Measurements from ENCODE around the gene EGFL8. TPM values are rescaled to one million over a fixed set of nuclear protein-coding genes. Genes with fewer than 3 reads are reported as not detected.

Gene EGFL8
- total and polyA plus RNA-seq, 3 experiments from 2014 or later = 8.3 to 9.5 TPM; not detected in 1

DNA sequence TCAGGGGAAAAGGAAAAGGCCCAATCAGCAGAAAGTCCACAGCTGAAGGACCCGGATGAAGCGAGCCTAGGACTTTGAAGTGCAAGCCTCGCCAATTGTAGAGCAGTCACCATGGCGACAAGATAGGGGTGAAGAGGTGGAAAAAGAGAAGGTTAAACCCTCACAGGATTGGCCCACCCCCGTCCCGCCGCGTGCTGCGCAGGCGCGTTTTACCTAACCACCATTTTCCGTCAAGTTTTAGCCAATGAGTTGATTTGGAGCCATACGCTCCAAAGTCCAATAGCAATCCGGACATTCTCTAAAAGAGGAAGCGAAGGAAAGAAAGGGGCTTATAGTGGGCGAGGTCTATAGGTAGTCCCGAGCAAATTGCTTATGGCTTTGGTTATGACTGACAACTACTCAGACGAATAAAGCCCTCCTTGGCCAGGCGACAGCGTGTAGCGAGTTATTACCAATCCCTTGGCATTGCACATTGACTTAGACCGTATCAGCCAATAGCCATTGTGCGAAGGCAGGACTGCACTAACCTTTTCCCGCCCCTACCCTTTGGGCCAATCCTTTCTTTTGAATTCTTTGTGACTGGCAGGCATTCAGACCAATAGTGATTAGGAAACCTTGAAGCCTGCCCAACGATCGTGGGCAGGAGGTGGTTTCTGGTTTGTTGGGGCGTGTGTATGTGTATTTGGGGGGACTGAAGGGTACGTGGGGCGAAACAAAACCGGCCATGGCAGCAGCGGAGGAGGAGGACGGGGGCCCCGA lies 13.6 kb downstream of the EGFL8 start, which contains the start of gene RNF5:
RNF5 (plus strand) TSS at position 618 of the 759 bp plus-strand sequence; CDS start at position 725, 107 bp downstream.
- no peaks in the 10 kb centered on the region for H3K27me3 ChIP-seq (ENCODE audit: insufficient read depth, low read length, poor library complexity, severe bottlenecking)
- no peaks in the 10 kb centered on the region for H3K36me3 ChIP-seq (ENCODE audit: insufficient read depth, low read length)
- H3K27me3 Mint-ChIP-seq = no peaks in the 10 kb centered on the region
- peaks cover 63% of the 10 kb centered on the region for H3K4me1 ChIP-seq (ENCODE audit: insufficient read depth, low read length)
- H3K4me3 Mint-ChIP-seq = peak within 1 kb of the TSS; percentile 82 to 99 (median 95)
- no peaks in the 10 kb centered on the region for H3K9me3 ChIP-seq (ENCODE audit: low read length)
- peak within 1 kb of the TSS; percentile 75 for H3K4me3 ChIP-seq (ENCODE audit: low read length)
- POLR2A ChIA-PET = interaction anchor here (0.9 to 4.4 kb wide), 5 partner anchors 12 to 315 kb away, joined by 3 to 20 read pairs (median 17); partner anchors contain the start of genes GPSM3, NEU1 and PBX2
- H3K36me3 Mint-ChIP-seq = peaks cover 4 to 44% (median 13%) of the 10 kb centered on the region in 3 donors
- CTCF ChIA-PET = interaction anchor here (0.8 to 2.5 kb wide), 5 partner anchors 12 to 1779 kb away, joined by 3 to 16 read pairs (median 4); partner anchors contain the start of genes GPSM3 and PBX2
- no peaks in the 10 kb centered on the region for H3K9me3 Mint-ChIP-seq
- peaks cover 61 to 79% (median 78%) of the 10 kb centered on the region in 3 donors for H3K4me1 Mint-ChIP-seq
- H3K27ac Mint-ChIP-seq = peak within 1 kb of the TSS; percentile 92 to 99 (median 98)
- peak within 1 kb of the TSS; percentile 93 for H3K27ac ChIP-seq (ENCODE audit: low read depth, low read length)
- peak; percentile 86 to 99 (median 97) for DNase-seq

DNA sequence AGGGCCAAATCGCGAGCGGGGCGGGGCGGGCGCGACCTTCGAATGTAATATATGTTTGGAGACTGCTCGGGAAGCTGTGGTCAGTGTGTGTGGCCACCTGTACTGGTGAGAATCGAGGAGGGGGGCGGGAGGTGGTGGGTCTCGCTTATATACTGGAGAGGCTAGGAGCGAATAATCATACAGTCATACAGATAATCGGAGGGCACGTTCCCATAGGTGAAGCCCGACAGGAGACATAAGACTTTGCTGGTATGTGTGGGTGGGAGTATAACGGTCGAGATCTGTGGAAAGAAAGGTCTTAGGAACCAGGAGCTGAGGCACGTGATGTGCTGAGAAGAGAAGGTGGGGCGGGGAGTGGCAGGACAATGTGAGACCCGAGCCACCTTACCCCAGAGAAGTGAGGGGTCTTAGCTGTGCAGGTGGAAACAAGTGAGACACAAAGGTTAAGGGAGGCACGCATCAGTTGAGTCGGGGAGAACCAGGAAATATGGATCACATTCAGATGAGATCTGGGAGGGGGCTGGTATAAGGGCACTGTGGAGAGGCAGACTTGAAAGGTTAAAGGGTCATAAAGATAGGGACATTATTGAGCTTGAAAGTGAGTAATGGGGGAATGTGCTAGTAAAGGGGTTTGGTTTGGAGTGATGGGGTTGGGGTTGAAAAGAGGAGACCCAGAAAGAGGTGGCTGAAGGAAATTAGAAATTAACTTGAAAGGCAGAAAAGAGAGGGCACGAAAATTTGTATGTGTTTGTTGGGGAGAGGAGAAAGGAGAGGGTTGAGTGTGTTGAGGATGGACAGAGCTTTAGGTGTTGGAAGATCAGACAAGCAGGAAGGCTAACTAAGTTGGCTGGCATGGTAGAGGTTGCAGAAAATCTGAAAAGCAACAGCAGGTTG lies 14.4 kb downstream of the EGFL8 start:
- Mint-ChIP-seq H3K4me3 (peak overlapping the region; percentile 82 to 99 (median 95)), H3K9me3 (no peaks in the 10 kb centered on the region), H3K4me1 (peaks cover 56 to 73% (median 71%) of the 10 kb centered on the region in 3 donors), H3K36me3 (peaks cover 4 to 52% (median 13%) of the 10 kb centered on the region in 3 donors), H3K27me3 (no peaks in the 10 kb centered on the region), H3K27ac (peak overlapping the region; percentile 92 to 99 (median 98))
- Histone ChIP-seq H3K9me3 (ENCODE audit: low read length) (no peaks in the 10 kb centered on the region), H3K4me3 (ENCODE audit: low read length) (peak overlapping the region; percentile 75), H3K36me3 (ENCODE audit: insufficient read depth, low read length) (peaks cover 8% of the 10 kb centered on the region), H3K27ac (ENCODE audit: low read depth, low read length) (peak overlapping the region; percentile 93), H3K27me3 (ENCODE audit: insufficient read depth, low read length, poor library complexity, severe bottlenecking) (no peaks in the 10 kb centered on the region), H3K4me1 (ENCODE audit: insufficient read depth, low read length) (peaks cover 56% of the 10 kb centered on the region)
- CTCF ChIA-PET = interaction anchor here (0.7 to 2.1 kb wide), 4 partner anchors 10 to 24 kb away, joined by 3 to 19 read pairs (median 4); partner anchors contain the start of gene GPSM3
- DNase-seq = no peak
- POLR2A ChIA-PET = interaction anchor here (2.4 to 4.4 kb wide), 3 partner anchors 11 to 17 kb away, joined by 17 to 20 read pairs (median 17); partner anchors contain the start of genes GPSM3 and PBX2

DNA sequence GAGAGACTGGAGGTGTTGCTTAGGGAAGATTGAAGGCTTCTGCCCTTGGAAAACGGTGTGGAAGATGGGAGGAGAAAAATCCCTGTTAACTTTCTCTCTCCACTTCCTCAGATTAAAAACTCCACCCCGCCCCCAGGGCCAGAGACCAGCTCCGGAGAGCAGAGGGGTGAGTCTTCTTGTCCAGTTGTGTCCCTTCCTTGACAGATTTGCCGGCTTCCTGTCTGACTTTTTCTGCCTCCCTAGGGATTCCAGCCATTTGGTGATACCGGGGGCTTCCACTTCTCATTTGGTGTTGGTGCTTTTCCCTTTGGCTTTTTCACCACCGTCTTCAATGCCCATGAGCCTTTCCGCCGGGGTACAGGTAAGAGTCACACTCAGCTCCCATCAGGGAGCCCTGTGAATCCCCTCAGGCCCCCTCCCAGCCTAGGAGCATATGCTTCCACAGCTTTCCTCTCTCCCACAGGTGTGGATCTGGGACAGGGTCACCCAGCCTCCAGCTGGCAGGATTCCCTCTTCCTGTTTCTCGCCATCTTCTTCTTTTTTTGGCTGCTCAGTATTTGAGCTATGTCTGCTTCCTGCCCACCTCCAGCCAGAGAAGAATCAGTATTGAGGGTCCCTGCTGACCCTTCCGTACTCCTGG lies 15.5 kb downstream of the EGFL8 start:
- Mint-ChIP-seq H3K36me3 (peaks cover 4 to 59% (median 13%) of the 10 kb centered on the region in 3 donors), H3K4me1 (peaks cover 47 to 66% (median 60%) of the 10 kb centered on the region in 3 donors), H3K27ac (peak overlapping the region in 6 of 8 donors; percentile 53 to 99 (median 97)), H3K9me3 (no peaks in the 10 kb centered on the region), H3K27me3 (no peaks in the 10 kb centered on the region), H3K4me3 (peak overlapping the region in 6 of 7 donors; percentile 35 to 99 (median 76))
- H3K27ac ChIP-seq (ENCODE audit: low read depth, low read length) = peak overlapping the region; percentile 93
- H3K36me3 ChIP-seq (ENCODE audit: insufficient read depth, low read length) = peaks cover 8% of the 10 kb centered on the region
- ChIA-PET POLR2A (interaction anchor here (1.4 to 4.4 kb wide), 3 partner anchors 10 to 16 kb away, joined by 4 to 20 read pairs (median 17); partner anchors contain the start of gene PBX2), CTCF (interaction anchor here (0.7 to 2.1 kb wide), 2 partner anchors 13 to 15 kb away, joined by 3 to 19 read pairs; partner anchors contain the start of gene GPSM3)
- no peak overlapping the region for H3K4me3 ChIP-seq (ENCODE audit: low read length)
- peaks cover 45% of the 10 kb centered on the region for H3K4me1 ChIP-seq (ENCODE audit: insufficient read depth, low read length)
- H3K9me3 ChIP-seq (ENCODE audit: low read length) = no peaks in the 10 kb centered on the region
- no peak for DNase-seq
- H3K27me3 ChIP-seq (ENCODE audit: insufficient read depth, low read length, poor library complexity, severe bottlenecking) = no peaks in the 10 kb centered on the region

DNA sequence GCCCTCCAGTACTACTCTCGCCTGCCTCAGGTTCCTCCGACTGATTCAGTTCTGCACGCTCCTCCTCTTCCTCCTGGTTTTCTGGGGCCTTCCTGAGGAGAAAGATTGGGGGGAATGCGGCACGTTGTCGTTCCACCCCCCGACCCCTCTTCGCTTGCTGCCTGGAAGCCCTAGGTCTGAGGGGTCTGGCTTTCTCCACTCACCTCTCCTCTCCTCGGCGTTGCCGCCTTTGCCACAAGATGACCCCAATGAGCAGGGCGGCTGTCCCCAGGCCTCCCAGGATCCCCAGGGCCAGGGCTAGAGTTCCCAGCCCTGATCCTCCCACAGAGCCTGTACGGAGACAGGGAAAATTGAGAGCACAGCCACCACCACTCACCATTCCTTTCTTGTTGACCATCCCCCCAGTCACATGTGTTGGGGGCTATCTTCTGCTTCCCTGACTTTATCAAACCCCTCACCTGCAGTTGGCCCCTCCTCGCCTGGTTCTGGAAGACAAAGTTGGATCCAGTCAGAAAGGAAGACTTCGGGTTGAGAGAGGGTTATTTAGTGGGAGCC lies 16.8 kb downstream of the EGFL8 start:
- Mint-ChIP-seq H3K27ac (peak overlapping the region in 4 of 8 donors; percentile 62 to 83 (median 78)), H3K9me3 (no peaks in the 10 kb centered on the region), H3K4me3 (peak overlapping the region in 1 of 7 donors; percentile 69), H3K36me3 (peaks cover 4 to 67% (median 19%) of the 10 kb centered on the region in 3 donors), H3K4me1 (peaks cover 45 to 64% (median 59%) of the 10 kb centered on the region in 3 donors), H3K27me3 (peaks cover 0 to 1% of the 10 kb centered on the region in 2 donors)
- no peaks in the 10 kb centered on the region for H3K9me3 ChIP-seq (ENCODE audit: low read length)
- ChIA-PET POLR2A (interaction anchor here (1.4 kb wide), 1 partner anchor 14 kb away, joined by 4 read pairs; no protein-coding TSS in a partner anchor), CTCF (interaction anchor here (1.4 kb wide), 1 partner anchor 13 kb away, joined by 3 read pairs; no protein-coding TSS in a partner anchor)
- peaks cover 12% of the 10 kb centered on the region for H3K36me3 ChIP-seq (ENCODE audit: insufficient read depth, low read length)
- no peak overlapping the region for H3K27ac ChIP-seq (ENCODE audit: low read depth, low read length)
- no peak for DNase-seq
- H3K4me3 ChIP-seq (ENCODE audit: low read length) = no peak overlapping the region
- H3K4me1 ChIP-seq (ENCODE audit: insufficient read depth, low read length) = peaks cover 42% of the 10 kb centered on the region
- H3K27me3 ChIP-seq (ENCODE audit: insufficient read depth, low read length, poor library complexity, severe bottlenecking) = no peaks in the 10 kb centered on the region

DNA sequence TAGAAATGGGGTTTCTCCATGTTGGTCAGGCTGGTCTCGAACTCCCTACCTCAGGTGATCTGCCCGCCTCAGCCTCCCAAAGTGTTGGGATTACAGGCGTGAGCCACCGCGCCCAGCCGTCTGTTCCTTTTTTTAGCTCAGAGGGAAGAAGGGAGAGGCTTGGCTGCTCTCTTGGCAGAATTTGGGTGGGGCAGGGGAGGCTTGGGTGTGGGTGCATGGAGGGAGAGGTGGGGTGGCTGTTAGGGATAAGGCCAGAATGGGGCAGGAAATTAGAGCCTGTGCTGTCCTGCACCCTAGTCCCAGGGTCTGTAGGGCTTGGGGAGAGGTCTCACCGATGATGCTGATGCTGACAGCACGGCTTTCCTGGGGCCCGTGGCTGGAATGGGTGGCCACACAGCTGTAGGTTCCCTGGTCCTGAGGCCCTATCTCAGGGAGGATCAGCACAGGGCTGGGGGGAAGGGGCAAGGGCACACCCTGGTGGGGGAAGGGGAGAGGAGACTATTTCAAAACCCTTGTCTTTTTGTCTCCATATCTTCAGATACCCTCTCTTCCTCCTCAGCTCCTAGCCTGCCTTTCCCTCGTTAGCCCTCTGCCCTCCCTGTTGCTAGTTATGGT lies 17.6 kb downstream of the EGFL8 start:
- ChIA-PET CTCF (interaction anchor here (1.0 to 1.4 kb wide), 2 partner anchors 9 to 12 kb away, joined by 3 read pairs; no protein-coding TSS in a partner anchor), POLR2A (interaction anchor here (0.5 kb wide), 1 partner anchor 532 kb away, joined by 4 read pairs; no protein-coding TSS in a partner anchor)
- H3K4me1 ChIP-seq (ENCODE audit: insufficient read depth, low read length) = peaks cover 41% of the 10 kb centered on the region
- Mint-ChIP-seq H3K27ac (peak overlapping the region in 3 of 8 donors; percentile 17 to 80 (median 48)), H3K36me3 (peaks cover 9 to 75% (median 24%) of the 10 kb centered on the region in 3 donors), H3K4me3 (peak overlapping the region in 1 of 7 donors; percentile 42), H3K9me3 (no peaks in the 10 kb centered on the region), H3K4me1 (peaks cover 45 to 64% (median 59%) of the 10 kb centered on the region in 3 donors), H3K27me3 (peaks cover 0 to 1% of the 10 kb centered on the region in 2 donors)
- H3K4me3 ChIP-seq (ENCODE audit: low read length) = no peak overlapping the region
- peak in 1 of 5 donors; percentile 42 for DNase-seq
- peaks cover 20% of the 10 kb centered on the region for H3K36me3 ChIP-seq (ENCODE audit: insufficient read depth, low read length)
- no peaks in the 10 kb centered on the region for H3K27me3 ChIP-seq (ENCODE audit: insufficient read depth, low read length, poor library complexity, severe bottlenecking)
- no peaks in the 10 kb centered on the region for H3K9me3 ChIP-seq (ENCODE audit: low read length)
- peak overlapping the region; percentile 20 for H3K27ac ChIP-seq (ENCODE audit: low read depth, low read length)

DNA sequence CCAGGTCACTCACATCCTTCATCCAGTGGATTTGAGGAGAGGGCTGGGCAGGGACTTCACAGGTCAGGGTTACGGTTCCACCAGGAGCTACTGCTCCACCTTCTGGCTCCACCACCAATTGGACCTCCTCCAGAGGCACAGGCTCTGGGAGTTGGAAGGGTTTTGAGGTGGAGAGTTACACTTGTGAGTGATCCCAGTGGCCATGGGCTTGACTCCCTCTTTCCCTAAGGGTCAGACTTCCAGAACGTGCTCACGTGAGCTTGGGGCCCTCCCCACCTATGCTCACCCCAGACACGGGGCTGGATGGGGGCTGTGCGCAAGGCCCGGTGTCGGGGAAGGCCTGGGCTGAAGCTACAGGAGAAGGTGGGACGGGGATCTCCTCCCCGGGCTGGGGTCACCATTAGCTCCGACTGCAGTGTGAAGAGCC lies 18.2 kb downstream of the EGFL8 start:
- peaks cover 43% of the 10 kb centered on the region for H3K4me1 ChIP-seq (ENCODE audit: insufficient read depth, low read length)
- DNase-seq = peak in 1 of 5 donors; percentile 47

More for the DNA sequence above, 18.2 kb downstream of the EGFL8 start:
- peaks cover 25% of the 10 kb centered on the region for H3K36me3 ChIP-seq (ENCODE audit: insufficient read depth, low read length)
- no peaks in the 10 kb centered on the region for H3K27me3 ChIP-seq (ENCODE audit: insufficient read depth, low read length, poor library complexity, severe bottlenecking)
- no peaks in the 10 kb centered on the region for H3K9me3 Mint-ChIP-seq
- POLR2A ChIA-PET = interaction anchor here (1.1 kb wide), 1 partner anchor 10 kb away, joined by 4 read pairs; the partner anchor contains the start of gene GPSM3
- H3K27ac Mint-ChIP-seq = peak overlapping the region in 2 of 8 donors; percentile 23 to 74
- peaks cover 0 to 1% of the 10 kb centered on the region in 2 donors for H3K27me3 Mint-ChIP-seq
- no peak overlapping the region for H3K4me3 ChIP-seq (ENCODE audit: low read length)
- H3K4me3 Mint-ChIP-seq = peak overlapping the region in 1 of 7 donors; percentile 42
- H3K9me3 ChIP-seq (ENCODE audit: low read length) = no peaks in the 10 kb centered on the region
- H3K27ac ChIP-seq (ENCODE audit: low read depth, low read length) = peak overlapping the region; percentile 20
- peaks cover 9 to 80% (median 29%) of the 10 kb centered on the region in 3 donors for H3K36me3 Mint-ChIP-seq
- CTCF ChIA-PET = interaction anchor here (1.0 to 1.4 kb wide), 3 partner anchors 8 to 13 kb away, joined by 3 to 4 read pairs (median 3); no protein-coding TSS in a partner anchor
- peaks cover 44 to 64% (median 59%) of the 10 kb centered on the region in 3 donors for H3K4me1 Mint-ChIP-seq
